H9 (cell line): ENCODE data around the gene APBB2. TPM values are rescaled to one million over a fixed set of nuclear protein-coding genes. Genes with fewer than 3 reads are reported as not detected.

ENCODE experiments used
- DNase-seq: peaks from one replicate; pipeline ENCODE4 v3.0.0-alpha.2; 2017
- H2AFZ ChIP-seq: one replicate; pipeline ENCODE4 v1.6.1; 2013; ENCODE audit warnings: mild to moderate bottlenecking, low read length, control low read depth, moderate library complexity
- H2AK5ac ChIP-seq: 2 replicates; pipeline ENCODE4 v1.6.1; 2013; ENCODE audit warnings: low read length, control low read depth, mixed read lengths; ENCODE audit not compliant: insufficient read length
- H2BK120ac ChIP-seq: one replicate; pipeline ENCODE4 v1.6.1; 2013; ENCODE audit warnings: low read depth, mild to moderate bottlenecking, low read length, control low read depth, inconsistent platforms; ENCODE audit not compliant: poor library complexity, severe bottlenecking
- H2BK12ac ChIP-seq: 2 replicates; pipeline ENCODE4 v1.6.1; 2013; ENCODE audit warnings: low read length, control low read depth, mixed read lengths, low read depth; ENCODE audit not compliant: insufficient read length
- H2BK15ac ChIP-seq: 2 replicates; pipeline ENCODE4 v1.6.1; 2013; ENCODE audit warnings: low read depth, low read length, control low read depth
- H2BK20ac ChIP-seq: one replicate; pipeline ENCODE4 v1.6.1; 2013; ENCODE audit warnings: low read depth, mild to moderate bottlenecking, low read length, control low read depth, inconsistent platforms; ENCODE audit not compliant: poor library complexity, severe bottlenecking
- H2BK5ac ChIP-seq: 2 replicates; pipeline ENCODE4 v1.6.1; 2013; ENCODE audit warnings: low read length, control low read depth, mixed read lengths; ENCODE audit not compliant: insufficient read length
- H3K14ac ChIP-seq: 2 replicates; pipeline ENCODE4 v1.6.1; 2013; ENCODE audit warnings: low read length, control low read depth; ENCODE audit not compliant: insufficient read depth
- H3K18ac ChIP-seq: 2 replicates; pipeline ENCODE4 v1.6.1; 2013; ENCODE audit warnings: low read depth, mild to moderate bottlenecking, mixed read lengths, low read length, control low read depth; ENCODE audit not compliant: insufficient read length
- H3K23ac ChIP-seq: 2 replicates; pipeline ENCODE4 v1.6.1; 2013; ENCODE audit warnings: low read length, control low read depth, mixed read lengths, low read depth; ENCODE audit not compliant: insufficient read length
- H3K23me2 ChIP-seq: 2 replicates; pipeline ENCODE4 v1.6.1; 2013; ENCODE audit warnings: low read depth, mild to moderate bottlenecking, mixed read lengths, low read length, control low read depth; ENCODE audit not compliant: insufficient read length, poor library complexity, severe bottlenecking
- H3K27ac ChIP-seq: 2 replicates; pipeline ENCODE4 v1.5.1; 2013; ENCODE audit warnings: low read length, control low read depth, mixed read lengths, low read depth; ENCODE audit not compliant: insufficient read length
- H3K27me3 ChIP-seq: 2 replicates; pipeline ENCODE4 v1.6.1; 2013; ENCODE audit warnings: low read length, control low read depth, inconsistent platforms; ENCODE audit not compliant: insufficient read depth
- H3K4ac ChIP-seq: 2 replicates; pipeline ENCODE4 v1.6.1; 2013; ENCODE audit warnings: low read depth, mild to moderate bottlenecking, control low read depth, inconsistent platforms, low read length, moderate library complexity
- H3K4me1 ChIP-seq: 2 replicates; pipeline ENCODE4 v1.6.1; 2013; ENCODE audit warnings: low read length, control low read depth, inconsistent platforms; ENCODE audit not compliant: insufficient read depth
- H3K4me2 ChIP-seq: 2 replicates; pipeline ENCODE4 v1.6.1; 2013; ENCODE audit warnings: low read length, control low read depth, mixed read lengths; ENCODE audit not compliant: insufficient read length, insufficient read depth
- H3K56ac ChIP-seq: 2 replicates; pipeline ENCODE4 v1.6.1; 2013; ENCODE audit warnings: low read depth, mild to moderate bottlenecking, mixed read lengths, low read length, control low read depth; ENCODE audit not compliant: insufficient read length
- H3K79me1 ChIP-seq: 2 replicates; pipeline ENCODE4 v1.6.1; 2013; ENCODE audit warnings: low read depth, mild to moderate bottlenecking, moderate library complexity, low read length, control low read depth, inconsistent platforms; ENCODE audit not compliant: insufficient read depth, poor library complexity, severe bottlenecking
- H3K79me2 ChIP-seq: 2 replicates; pipeline ENCODE4 v1.6.1; 2013; ENCODE audit warnings: low read length, control low read depth, inconsistent platforms; ENCODE audit not compliant: insufficient read depth
- H3K9ac ChIP-seq: 2 replicates; pipeline ENCODE4 v1.6.1; 2013; ENCODE audit warnings: low read length, control low read depth, mixed read lengths; ENCODE audit not compliant: insufficient read length; ENCODE audit errors: extremely low read depth
- H3K9me3 ChIP-seq: one replicate; pipeline ENCODE4 v1.6.1; 2013; ENCODE audit warnings: low read depth, low read length, inconsistent platforms; ENCODE audit not compliant: control insufficient read depth
- H3T11ph ChIP-seq: one replicate; pipeline ENCODE4 v1.6.1; 2013; ENCODE audit warnings: mild to moderate bottlenecking, low read length, control low read depth, inconsistent platforms
- H4K20me1 ChIP-seq: one replicate; pipeline ENCODE4 v1.6.1; 2013; ENCODE audit not compliant: control insufficient read depth, insufficient read length, insufficient read depth
- H4K5ac ChIP-seq: 2 replicates; pipeline ENCODE4 v1.6.1; 2013; ENCODE audit warnings: low read depth, mild to moderate bottlenecking, mixed read lengths, low read length, control low read depth; ENCODE audit not compliant: insufficient read length
- H4K8ac ChIP-seq: replicated peaks from 2 replicates; pipeline ENCODE4 v1.6.1; 2013; ENCODE audit warnings: low read length, control low read depth, mixed read lengths, low read depth; ENCODE audit not compliant: insufficient read length
- H4K91ac ChIP-seq: 2 replicates; pipeline ENCODE4 v1.6.1; 2013; ENCODE audit warnings: low read depth, mild to moderate bottlenecking, moderate library complexity, mixed read lengths, low read length, control low read depth; ENCODE audit not compliant: insufficient read length
- H3K27ac Mint-ChIP-seq, 3 experiments: 2 replicates in 2 of 3; 3 replicates in 1 of 3; pipeline ENCODE4 v1.8.0; 2020 to 2021; ENCODE audit warnings: mixed read lengths in 3 of 3, mild to moderate bottlenecking in 1 of 3, moderate library complexity in 1 of 3
- H3K27me3 Mint-ChIP-seq: 2 replicates; pipeline ENCODE4 v1.8.0; 2021; ENCODE audit warnings: low read depth, mild to moderate bottlenecking, moderate library complexity, mixed read lengths
- H3K36me3 Mint-ChIP-seq, 3 experiments: 2 replicates in 2 of 3; 3 replicates in 1 of 3; pipeline ENCODE4 v1.8.0; 2020 to 2021; ENCODE audit warnings: low read depth in 3 of 3, mixed read lengths in 3 of 3; ENCODE audit not compliant: insufficient read depth in 1 of 3
- H3K4me1 Mint-ChIP-seq, 2 experiments: 2 replicates each; pipeline ENCODE4 v1.8.0; 2020; ENCODE audit warnings: mixed read lengths in 2 of 2
- H3K4me3 Mint-ChIP-seq, 2 experiments: 2 replicates in 1 of 2; 3 replicates in 1 of 2; pipeline ENCODE4 v1.8.0; 2020 to 2021; ENCODE audit warnings: mild to moderate bottlenecking in 2 of 2, mixed read lengths in 2 of 2, moderate library complexity in 1 of 2
- H3K9me3 Mint-ChIP-seq, 2 experiments: 2 replicates in 1 of 2; 3 replicates in 1 of 2; pipeline ENCODE4 v1.8.0; 2020; ENCODE audit warnings: mild to moderate bottlenecking in 2 of 2, mixed read lengths in 2 of 2, moderate library complexity in 1 of 2
- WGBS: extraction: QIAGEN DNeasy Blood & Tissue Kit; methylation state at CpG from one replicate; pipeline ENCODE4 v1.1.7; 2013; ENCODE audit warnings: missing lambda C conversion rate, low lambda C conversion rate, mixed read lengths; ENCODE audit not compliant: insufficient read length; ENCODE audit errors: extremely low coverage; 5-methylcytosine and 5-hydroxymethylcytosine counted together
- total RNA-seq: library from RNA; stranded (reverse); gene quantifications from 2 replicates; pipeline ENCODE4 v1.2.1, GENCODE V29; 2021
- TF ChIP-seq, protein P1 (sequence below): fragments of 200-600 bp; sonication (generic); conservative IDR thresholded peaks from 3 replicates; pipeline ENCODE4 v1.8.0; 2021; ENCODE audit warnings: antibody characterized with exemption, mild to moderate bottlenecking

APBB2 gene
- total RNA-seq, 1 experiment from 2014 or later: 39.6 TPM

DNA sequence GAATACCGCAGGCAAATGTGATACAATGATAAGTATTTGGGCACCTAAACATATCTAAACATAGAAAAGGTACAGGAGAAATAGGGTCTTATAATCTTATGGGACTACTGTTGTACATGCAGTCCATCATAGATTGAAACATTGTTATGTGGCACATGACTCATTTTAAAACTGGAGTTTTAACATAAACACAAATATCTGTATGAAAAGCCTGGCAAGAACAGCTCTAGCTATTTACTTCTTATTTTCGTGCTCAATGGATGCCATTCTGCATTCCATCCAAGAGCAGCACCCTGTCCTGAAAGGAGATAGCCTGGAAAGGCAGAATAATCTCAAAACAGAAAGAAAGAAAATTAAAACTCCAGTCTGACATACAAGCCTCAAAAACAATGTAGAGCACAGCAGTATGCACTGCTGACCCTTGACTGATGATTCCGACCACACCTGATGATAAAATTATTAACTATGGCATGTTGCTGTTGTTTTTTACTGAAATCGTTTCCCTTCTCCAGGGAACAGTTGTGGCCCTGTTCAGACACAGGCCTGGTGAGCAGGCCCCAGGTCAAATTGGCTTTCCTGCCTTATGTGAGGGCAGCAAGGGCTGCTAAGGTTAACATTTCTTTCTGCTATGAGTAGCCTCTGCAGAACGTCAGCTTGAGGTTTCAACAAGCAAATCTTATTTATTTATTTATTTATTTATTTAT lies 152.7 kb downstream of the APBB2 start:
- H2BK15ac ChIP-seq: no peak overlapping the region
- H4K20me1 ChIP-seq: no peaks in the 10 kb centered on the region
- no peaks in the 10 kb centered on the region for H3K27me3 ChIP-seq
- H3K4me1 ChIP-seq: no peaks in the 10 kb centered on the region; the same call in 1 of the 2 replicates
- Mint-ChIP-seq H3K4me3 (no peak overlapping the region), H3K9me3 (peaks cover 7 to 10% of the 10 kb centered on the region in 2 experiments; a peak in 3 of 5 replicates), H3K27me3 (no peaks in the 10 kb centered on the region), H3K4me1 (peaks cover 7 to 8% of the 10 kb centered on the region in 2 experiments), H3K27ac (no peak overlapping the region), H3K36me3 (peaks cover 13 to 20% (median 16%) of the 10 kb centered on the region in 3 experiments)
- H2BK5ac ChIP-seq: no peak overlapping the region
- H4K91ac ChIP-seq: no peak overlapping the region
- H3T11ph ChIP-seq: no peak overlapping the region
- H3K79me2 ChIP-seq: no peaks in the 10 kb centered on the region
- H2AFZ ChIP-seq: no peak overlapping the region
- no CpG with 5 or more reads among the region's 5 CpGs for WGBS
- H2AK5ac ChIP-seq: no peak overlapping the region
- TF ChIP-seq, protein P1, sequence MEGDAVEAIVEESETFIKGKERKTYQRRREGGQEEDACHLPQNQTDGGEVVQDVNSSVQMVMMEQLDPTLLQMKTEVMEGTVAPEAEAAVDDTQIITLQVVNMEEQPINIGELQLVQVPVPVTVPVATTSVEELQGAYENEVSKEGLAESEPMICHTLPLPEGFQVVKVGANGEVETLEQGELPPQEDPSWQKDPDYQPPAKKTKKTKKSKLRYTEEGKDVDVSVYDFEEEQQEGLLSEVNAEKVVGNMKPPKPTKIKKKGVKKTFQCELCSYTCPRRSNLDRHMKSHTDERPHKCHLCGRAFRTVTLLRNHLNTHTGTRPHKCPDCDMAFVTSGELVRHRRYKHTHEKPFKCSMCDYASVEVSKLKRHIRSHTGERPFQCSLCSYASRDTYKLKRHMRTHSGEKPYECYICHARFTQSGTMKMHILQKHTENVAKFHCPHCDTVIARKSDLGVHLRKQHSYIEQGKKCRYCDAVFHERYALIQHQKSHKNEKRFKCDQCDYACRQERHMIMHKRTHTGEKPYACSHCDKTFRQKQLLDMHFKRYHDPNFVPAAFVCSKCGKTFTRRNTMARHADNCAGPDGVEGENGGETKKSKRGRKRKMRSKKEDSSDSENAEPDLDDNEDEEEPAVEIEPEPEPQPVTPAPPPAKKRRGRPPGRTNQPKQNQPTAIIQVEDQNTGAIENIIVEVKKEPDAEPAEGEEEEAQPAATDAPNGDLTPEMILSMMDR: no peak
- H2BK20ac ChIP-seq: no peak overlapping the region
- H3K9ac ChIP-seq: no peak overlapping the region
- no peaks in the 10 kb centered on the region for H3K23me2 ChIP-seq
- no peak overlapping the region for H2BK120ac ChIP-seq
- no peak overlapping the region for H4K8ac ChIP-seq
- no peaks in the 10 kb centered on the region for H3K79me1 ChIP-seq
- no peak for DNase-seq
- H3K56ac ChIP-seq: no peak overlapping the region
- no peak overlapping the region for H3K4me2 ChIP-seq
- H3K18ac ChIP-seq: no peak overlapping the region
- no peak overlapping the region for H4K5ac ChIP-seq
- no peak overlapping the region for H3K4ac ChIP-seq
- no peak overlapping the region for H3K23ac ChIP-seq
- H3K9me3 ChIP-seq: no peaks in the 10 kb centered on the region
- H2BK12ac ChIP-seq: no peak overlapping the region
- H3K27ac ChIP-seq: no peak overlapping the region
- H3K14ac ChIP-seq: no peak overlapping the region
